Tongue (tissue), 2 donors: Measurements from ENCODE around the gene ZDHHC4. TPM values are rescaled to one million over a fixed set of nuclear protein-coding genes. Genes with fewer than 3 reads are reported as not detected.
A peak's percentile ranks its signal among the peaks of the same experiment; 100 is the strongest.

Experiments
- DNase-seq: peaks from one replicate; pipeline ENCODE4 v3.0.0-alpha.2; 2015
- total RNA-seq: library from RNA; depleted of rRNA; stranded (reverse); fragments of >200 nt; gene quantifications from one replicate; pipeline ENCODE4 v1.2.3, GENCODE V29; 2014

Gene ZDHHC4
- 52.1 TPM for total RNA-seq

- peak; percentile 96 for DNase-seq
These were observed at the start of gene ZDHHC4 for GRCh38 chr7:6577369-6578113. Gene ZDHHC4 (plus strand): TSS chr7:6577454. CDS start chr7:6580562, 3,108 bp downstream.

GRCh38 chr7:6528401-6529130 lies 48.7 kb upstream of the ZDHHC4 start:
- no peak for DNase-seq

- DNase-seq = no peak
These were observed 47.6 kb upstream of the ZDHHC4 start for GRCh38 chr7:6529643-6530042.

DNA sequence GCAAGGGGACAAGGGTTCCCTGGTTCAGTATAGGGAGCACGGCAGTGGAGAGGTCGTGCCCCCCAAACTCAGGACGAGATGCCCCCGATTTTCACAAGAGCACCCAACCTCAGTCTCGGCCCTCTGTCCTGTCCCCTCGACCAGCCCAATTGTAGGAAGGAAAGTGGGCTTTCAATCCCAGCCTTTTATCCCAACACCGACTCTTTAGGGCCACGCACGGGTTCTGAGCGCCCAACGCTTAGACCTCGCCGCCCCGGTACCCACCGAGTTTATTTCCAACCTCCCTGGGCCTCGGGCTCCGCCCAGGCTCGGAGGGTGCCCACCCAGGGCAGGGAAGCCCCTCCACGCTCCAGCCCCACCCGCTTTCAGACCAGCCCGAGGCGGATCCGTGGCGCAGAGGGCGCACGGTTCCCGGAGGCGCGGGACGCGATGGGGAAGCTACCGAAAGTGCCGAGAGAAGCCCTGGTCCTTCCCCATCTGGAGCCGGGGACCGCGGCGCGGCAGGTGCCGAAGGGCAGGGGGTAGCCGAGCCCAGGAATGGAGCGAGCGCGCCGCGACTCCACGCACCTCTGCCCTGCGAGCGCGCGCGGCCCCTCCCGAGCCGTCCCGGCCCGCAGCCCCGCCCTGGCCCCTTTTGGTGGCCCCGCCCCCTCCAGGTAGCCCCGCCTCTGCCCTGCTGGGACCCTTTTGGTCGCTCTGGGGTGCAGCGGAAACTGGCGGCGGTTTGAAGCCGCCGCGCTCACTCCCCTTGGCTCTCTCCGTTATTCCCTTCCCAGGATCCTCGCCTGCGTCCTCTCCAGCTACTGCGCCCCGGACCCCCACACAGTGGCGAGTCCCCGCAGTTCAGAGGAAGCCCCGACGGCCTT lies 46.4 kb upstream of the ZDHHC4 start:
- DNase-seq = no peak

DNA sequence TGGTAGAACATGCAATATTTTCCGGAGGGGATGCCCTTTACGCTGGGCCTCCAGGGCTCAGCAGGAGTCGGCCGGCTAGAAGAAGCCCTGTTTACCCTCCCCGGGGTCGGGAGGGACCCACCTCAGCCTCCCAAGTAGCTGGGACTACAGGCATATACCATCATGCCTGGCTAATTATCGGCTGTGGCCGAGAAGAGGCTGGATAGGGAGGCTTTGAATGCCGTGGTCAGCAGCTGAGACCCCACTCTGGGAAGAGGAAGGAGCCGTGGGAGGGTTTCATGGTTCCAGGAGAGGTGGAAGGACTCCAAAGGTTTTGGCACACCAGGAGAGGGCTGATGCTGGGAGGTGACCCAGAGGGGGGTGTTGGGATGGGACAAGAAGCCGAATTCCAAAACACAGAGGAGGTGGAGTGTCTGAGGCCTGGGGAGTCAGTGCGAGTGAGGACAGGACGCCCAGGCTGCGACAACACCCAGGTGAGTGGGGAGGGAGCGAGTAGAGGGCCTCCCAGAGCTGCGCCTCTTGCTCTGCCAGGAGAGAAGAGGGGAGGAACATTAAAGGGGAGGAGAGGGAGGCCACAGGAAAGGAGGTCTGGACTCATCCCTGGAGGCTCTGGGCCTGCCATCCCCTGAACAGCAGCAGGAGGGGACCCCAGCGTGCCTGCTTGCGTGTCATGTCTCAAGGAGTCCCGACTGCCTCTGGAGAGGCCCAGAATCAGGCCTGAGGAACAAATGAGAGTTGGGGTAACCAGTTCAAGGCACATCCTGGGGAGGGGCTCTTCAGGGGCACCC lies 45.6 kb upstream of the ZDHHC4 start:
- no peak for DNase-seq

DNA sequence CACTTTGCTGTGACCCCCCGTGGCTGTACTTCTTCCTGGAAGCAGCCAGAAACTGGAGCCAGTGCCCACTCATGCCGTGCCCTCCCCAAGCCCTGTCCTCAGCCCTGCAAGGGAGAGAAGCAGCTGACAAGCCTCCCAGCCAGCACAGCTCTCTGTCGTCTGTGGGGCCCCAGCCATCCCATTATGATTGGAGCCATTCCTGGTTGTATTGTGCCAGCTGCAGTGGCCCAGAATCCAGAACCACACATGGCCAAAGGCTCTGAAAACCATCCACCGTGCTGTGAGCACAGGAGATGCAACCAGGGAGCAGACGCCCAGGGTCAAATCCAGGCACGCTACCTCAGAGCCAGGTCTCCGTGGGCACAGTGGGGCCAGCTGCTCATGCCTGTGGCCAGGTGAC lies 44.7 kb upstream of the ZDHHC4 start:
- DNase-seq = no peak

GRCh38 chr7:6533893-6534495 lies 43.3 kb upstream of the ZDHHC4 start:
- no peak for DNase-seq

DNA sequence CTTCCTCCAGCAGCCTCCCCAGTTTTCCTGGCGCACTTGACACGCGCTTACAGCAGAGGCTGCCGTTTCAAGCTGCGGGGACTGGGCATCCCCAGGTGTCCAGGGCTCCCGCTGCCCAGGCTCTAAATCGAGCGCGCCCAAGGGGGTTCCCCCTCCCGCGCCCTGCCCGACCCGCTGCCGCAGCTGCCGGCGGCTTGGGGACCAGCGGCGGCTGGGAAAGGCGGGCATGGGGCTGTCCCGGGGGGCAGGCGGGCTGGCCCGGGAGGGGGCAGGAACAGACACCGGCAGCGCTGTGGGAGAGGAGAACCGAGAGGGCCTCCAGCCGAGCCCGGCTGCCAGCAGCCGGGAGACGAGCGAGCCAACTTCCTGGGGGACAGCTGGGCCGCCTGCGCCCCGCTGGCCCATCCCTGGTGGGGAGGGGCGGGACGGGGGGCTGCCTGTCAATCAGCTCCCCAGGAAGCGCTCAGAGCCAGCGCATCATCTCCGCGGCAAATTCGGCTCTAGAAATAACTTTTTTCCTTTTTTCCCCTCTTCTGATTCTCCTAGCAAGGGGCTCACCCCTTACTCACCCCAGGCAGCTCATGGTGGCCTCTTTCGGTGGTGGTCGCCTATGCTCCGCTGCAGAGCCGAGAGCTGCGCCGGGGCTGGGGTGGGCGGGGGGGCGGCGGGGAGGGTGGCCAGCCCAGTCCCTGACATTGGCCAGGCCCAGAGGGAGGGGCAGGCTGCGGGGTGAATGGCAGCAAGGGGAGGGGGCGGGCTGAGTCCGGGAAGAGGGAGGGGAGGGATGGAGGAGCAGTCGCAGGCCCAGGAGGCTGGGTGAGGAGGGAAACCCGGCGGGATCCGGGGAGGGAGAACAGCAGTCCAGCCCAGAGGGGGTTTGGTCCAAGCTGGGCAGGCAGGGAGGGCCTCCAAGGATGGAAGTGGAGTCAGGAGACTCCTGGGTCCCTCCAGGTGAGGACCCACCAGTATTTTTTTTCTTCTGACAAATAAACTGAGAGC lies 40.7 kb upstream of the ZDHHC4 start:
- peak; percentile 67 for DNase-seq

DNA sequence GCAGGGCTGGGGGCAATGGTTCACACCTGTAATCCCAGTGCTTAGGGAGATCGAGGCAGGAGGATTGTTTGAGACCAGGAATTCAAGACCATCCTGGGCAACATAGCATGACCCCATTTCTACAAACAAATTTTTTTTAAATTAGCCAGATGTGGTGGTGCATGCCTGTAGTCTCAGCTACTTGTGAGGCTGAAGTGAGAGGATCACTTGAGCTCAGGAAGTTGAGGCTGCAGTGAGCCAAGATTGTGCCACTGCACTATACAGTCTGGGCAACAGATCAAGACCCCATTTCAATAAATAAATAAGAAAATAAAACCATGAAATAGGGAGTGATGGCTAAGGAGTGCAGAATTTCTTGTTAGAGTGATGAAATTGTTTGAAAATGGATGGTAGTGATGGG lies 34.9 kb upstream of the ZDHHC4 start:
- DNase-seq = no peak

DNA sequence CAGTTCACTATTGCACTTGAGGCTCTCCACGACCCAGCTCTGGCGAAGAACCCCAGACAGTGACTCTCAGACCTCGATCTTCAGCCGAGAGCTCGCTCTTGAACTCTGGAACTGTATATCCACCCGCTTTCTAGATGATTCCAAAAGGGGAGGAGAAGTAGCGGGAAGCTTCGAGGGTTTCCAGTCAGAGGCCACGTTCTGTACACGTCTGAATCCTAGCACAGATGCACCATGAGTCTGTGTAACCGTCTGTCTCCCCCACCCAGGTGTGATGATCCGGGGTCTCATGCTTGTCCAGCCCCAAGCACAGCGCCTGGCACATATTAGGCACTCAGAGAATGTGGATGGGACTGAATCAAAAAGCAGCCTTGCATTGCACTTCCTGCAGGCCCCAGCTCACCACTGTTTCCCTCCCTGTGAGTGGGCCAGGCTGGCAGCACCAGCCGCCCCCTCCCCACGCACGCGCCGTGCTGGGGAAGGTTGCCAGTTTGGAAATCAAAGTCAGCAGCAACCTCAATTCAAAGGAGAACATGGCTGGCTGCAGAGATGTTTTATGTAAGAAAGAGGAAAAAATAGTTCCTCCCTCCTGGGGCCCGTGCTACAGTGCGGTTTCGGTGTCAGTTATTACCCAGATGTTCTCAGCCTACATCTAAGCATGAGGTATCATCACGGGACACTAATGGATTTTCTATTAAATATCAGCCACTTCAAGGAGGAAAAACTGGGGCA lies 31.7 kb upstream of the ZDHHC4 start:
- DNase-seq = no peak

DNA sequence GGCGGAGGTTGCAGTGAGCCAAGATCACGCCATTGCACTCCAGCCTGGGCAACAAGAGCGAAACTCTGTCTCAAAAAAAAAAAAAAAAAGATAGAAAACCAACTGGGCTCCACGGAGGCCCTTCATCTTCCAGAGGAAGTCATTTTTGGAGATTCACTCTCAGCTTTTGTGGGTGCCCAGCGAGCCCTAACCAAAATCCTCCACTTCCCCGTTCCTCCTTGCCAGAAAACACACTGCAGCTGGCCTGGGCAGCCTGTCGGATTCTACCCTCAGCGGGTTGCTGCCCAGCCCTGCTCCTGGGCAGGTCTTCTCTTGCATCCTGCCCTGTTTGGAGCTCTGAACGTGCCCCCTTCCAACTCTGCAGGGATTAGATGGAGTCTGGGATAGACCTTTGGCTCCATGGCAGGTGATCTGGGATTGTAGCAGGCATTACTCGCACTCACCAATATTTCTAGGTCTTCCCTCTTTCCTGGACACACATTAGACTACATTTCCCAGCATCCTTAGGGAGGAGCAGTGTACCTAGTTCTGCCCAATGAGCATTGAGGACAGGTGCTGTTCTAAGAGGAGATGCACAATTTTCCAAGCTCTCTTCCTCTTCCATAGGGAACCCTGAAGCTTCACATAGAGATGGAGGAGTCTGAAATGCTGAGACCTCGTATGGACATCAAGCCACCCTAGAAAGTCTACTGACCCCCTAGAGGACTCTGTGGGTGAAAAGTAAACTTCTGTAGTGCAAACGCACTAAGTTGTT lies 30.6 kb upstream of the ZDHHC4 start:
- DNase-seq = no peak

DNA sequence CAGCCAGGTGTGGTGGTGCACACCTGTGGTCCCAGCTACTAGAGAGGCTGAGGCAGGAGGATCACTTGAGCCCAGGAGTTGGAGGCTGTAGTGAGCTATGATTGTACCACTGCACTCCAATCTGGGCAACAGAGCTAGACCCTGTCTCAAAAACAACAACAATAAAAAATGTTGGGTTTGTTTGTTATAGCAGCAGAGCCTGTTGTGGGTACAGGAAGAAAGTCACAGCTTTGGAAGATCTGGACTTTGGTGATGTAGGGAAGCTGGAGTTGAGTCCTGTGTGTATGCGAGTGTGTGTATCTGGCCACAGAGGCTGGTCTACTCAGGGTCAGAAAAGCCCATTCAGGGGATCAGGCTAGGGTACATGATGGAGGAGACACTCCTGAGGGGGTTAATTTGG lies 29.9 kb upstream of the ZDHHC4 start:
- DNase-seq = no peak

DNA sequence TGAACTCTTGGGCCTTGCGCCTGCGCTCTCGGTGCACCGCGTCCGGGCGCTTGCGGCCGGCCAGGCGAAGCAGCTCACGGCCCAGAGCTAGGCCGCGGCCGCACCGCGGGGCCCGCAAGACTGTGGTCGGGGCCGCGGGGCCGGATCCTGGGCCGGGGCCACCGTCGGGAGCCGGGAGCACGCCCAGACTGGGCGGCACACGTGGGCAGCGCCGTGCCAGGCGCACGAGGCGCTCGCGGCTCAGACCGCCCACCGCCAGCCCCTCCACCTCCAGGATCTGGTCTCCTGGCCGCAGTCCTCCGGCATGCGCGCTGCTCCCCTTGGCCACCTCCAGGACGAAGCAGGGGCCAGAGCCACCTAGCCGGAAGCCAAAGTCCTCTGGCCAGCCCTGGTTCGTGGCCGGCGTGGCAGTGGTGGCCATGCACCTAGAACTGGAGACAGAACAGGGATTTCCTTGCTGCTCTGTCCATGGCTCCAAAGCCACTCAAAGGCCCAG lies 26.2 kb upstream of the ZDHHC4 start, which contains the start of gene GRID2IP:
TSS of gene GRID2IP (minus strand) at position 446 of the 496 bp plus-strand sequence. CDS start at position 421, 25 bp downstream.
- no peak for DNase-seq

GRCh38 chr7:6553448-6554044 lies 23.7 kb upstream of the ZDHHC4 start:
- no peak for DNase-seq

DNA sequence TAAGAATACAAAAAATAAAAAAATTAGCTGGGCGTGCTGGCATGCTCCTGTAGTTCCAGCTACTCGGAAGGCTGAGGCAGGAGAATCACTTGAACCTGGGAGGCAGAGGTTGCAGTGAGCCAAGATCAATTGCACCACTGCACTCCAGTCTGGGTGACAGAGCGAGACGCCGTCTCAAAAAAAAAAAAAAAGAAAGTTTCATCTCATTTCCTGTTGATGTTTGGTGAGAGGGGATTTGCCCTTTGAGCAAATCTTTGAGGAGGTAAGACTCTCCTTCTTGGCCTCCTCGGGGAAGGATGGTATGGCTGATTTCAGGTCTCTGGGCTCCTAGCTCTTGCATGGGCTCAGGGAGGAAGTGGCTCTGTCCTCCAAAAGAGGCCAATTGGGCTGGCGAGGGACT lies 22.4 kb upstream of the ZDHHC4 start:
- no peak for DNase-seq

GRCh38 chr7:6556196-6556595 lies 21.1 kb upstream of the ZDHHC4 start:
- DNase-seq = no peak

GRCh38 chr7:6558837-6559236 lies 18.4 kb upstream of the ZDHHC4 start:
- DNase-seq = peak; percentile 39

DNA sequence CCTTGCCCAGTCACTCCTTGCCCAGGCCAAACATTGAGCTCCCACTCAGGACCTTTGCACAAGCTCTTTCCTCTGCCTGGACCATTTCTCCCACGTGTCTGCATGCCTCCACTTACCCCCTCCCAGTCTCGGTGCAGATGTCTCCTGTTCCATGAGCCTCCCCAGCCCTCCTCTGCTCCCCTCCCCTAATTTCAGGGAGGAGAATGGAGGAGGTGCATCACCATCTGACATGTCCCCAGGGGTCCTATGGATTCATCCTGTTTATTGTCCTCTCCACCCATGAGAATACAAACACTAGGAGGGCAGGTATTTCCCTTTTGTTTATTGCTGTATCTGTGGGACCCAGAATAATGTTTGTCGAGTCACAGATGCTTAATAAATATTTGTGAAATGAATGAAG lies 17.4 kb upstream of the ZDHHC4 start:
- no peak for DNase-seq
